Measurements from ENCODE around the gene RALGPS1.

- TF ChIP-seq, protein P1, sequence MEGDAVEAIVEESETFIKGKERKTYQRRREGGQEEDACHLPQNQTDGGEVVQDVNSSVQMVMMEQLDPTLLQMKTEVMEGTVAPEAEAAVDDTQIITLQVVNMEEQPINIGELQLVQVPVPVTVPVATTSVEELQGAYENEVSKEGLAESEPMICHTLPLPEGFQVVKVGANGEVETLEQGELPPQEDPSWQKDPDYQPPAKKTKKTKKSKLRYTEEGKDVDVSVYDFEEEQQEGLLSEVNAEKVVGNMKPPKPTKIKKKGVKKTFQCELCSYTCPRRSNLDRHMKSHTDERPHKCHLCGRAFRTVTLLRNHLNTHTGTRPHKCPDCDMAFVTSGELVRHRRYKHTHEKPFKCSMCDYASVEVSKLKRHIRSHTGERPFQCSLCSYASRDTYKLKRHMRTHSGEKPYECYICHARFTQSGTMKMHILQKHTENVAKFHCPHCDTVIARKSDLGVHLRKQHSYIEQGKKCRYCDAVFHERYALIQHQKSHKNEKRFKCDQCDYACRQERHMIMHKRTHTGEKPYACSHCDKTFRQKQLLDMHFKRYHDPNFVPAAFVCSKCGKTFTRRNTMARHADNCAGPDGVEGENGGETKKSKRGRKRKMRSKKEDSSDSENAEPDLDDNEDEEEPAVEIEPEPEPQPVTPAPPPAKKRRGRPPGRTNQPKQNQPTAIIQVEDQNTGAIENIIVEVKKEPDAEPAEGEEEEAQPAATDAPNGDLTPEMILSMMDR (IDR thresholded peaks at IDR 0.05; ENCODE audit: insufficient read depth, low read length) = no peak
- TF ChIP-seq POLR2AphosphoS5 (IDR thresholded peaks at IDR 0.05; ENCODE audit: low read depth) (no peak), SPI1 (IDR thresholded peaks at IDR 0.05; ENCODE audit: borderline replicate concordance, low read depth) (no peak), GABPA (IDR thresholded peaks at IDR 0.05; ENCODE audit: low read depth) (no peak)
Observed at GRCh38 chr9:127229691-127230417, 315.3 kb downstream of the RALGPS1 start.
